Activated CD8-positive, alpha-beta T cell treated with anti-CD3 and anti-CD28 coated beads for 36 hours (primary cell): Measurements from ENCODE around the gene EPHA6. TPM values are rescaled to one million over a fixed set of nuclear protein-coding genes. Genes with fewer than 3 reads are reported as not detected.

Source experiments
- ATAC-seq: fragments of 200-7000 bp; cut with Tn5 transposase; one replicate; pipeline ENCODE4 v1.10.0; 2021; ENCODE audit warnings: mild to moderate bottlenecking, moderate library complexity
- CTCF ChIA-PET: fragments of 350-600 bp; sonication (Branson Sonifier 250); formaldehyde crosslinking; loops from one replicate; lab custom pipeline; 2021; ENCODE audit warnings: antibody characterized with exemption; lab: Charles Lee
- POLR2A ChIA-PET: fragments of 350-600 bp; sonication (Branson Sonifier 250); formaldehyde crosslinking; loops from one replicate; lab custom pipeline; 2021; ENCODE audit warnings: antibody characterized with exemption; lab: Charles Lee
- DNase-seq: peaks from one replicate; pipeline ENCODE4 v3.0.0-alpha.2; 2020
- H3K27ac Mint-ChIP-seq: one replicate; pipeline ENCODE4 v1.8.0; 2021; ENCODE audit warnings: mild to moderate bottlenecking, mixed read lengths
- H3K27me3 Mint-ChIP-seq: one replicate; pipeline ENCODE4 v1.8.0; 2021; ENCODE audit warnings: mixed read lengths
- H3K36me3 Mint-ChIP-seq: one replicate; pipeline ENCODE4 v1.8.0; 2021; ENCODE audit warnings: low read depth, mixed read lengths
- H3K4me1 Mint-ChIP-seq: one replicate; pipeline ENCODE4 v1.8.0; 2021; ENCODE audit warnings: low read depth, mixed read lengths
- H3K4me3 Mint-ChIP-seq: one replicate; pipeline ENCODE4 v1.8.0; 2021; ENCODE audit warnings: mild to moderate bottlenecking, moderate library complexity, mixed read lengths
- H3K9me3 Mint-ChIP-seq: one replicate; pipeline ENCODE4 v1.8.0; 2021; ENCODE audit warnings: mixed read lengths
- intact Hi-C: fragments of 100-400 bp; cut with micrococcal nuclease; formaldehyde crosslinking; loops from one replicate; pipeline ENCODE4 v1.10.0; 2022
- total RNA-seq, 2 experiments: library from RNA; stranded (reverse); gene quantifications; one replicate each; pipeline ENCODE4 v1.2.3, GENCODE V29; 2021
- TF ChIP-seq, protein P1 (sequence below): fragments of 200-600 bp; IDR thresholded peaks from one replicate; pipeline ENCODE4 v1.8.0; 2022; ENCODE audit warnings: antibody characterized with exemption, mild to moderate bottlenecking

Gene EPHA6
- total RNA-seq, 2 experiments from 2014 or later, result not detected

GRCh38 chr3:97662762-97663161, 848.4 kb downstream of the EPHA6 start:
- no peaks in the 10 kb centered on the region for H3K4me1 Mint-ChIP-seq

GRCh38 chr3:97665896-97666295, 851.5 kb downstream of the EPHA6 start:
- H3K27me3 Mint-ChIP-seq, result no peaks in the 10 kb centered on the region
- TF ChIP-seq, protein P1, sequence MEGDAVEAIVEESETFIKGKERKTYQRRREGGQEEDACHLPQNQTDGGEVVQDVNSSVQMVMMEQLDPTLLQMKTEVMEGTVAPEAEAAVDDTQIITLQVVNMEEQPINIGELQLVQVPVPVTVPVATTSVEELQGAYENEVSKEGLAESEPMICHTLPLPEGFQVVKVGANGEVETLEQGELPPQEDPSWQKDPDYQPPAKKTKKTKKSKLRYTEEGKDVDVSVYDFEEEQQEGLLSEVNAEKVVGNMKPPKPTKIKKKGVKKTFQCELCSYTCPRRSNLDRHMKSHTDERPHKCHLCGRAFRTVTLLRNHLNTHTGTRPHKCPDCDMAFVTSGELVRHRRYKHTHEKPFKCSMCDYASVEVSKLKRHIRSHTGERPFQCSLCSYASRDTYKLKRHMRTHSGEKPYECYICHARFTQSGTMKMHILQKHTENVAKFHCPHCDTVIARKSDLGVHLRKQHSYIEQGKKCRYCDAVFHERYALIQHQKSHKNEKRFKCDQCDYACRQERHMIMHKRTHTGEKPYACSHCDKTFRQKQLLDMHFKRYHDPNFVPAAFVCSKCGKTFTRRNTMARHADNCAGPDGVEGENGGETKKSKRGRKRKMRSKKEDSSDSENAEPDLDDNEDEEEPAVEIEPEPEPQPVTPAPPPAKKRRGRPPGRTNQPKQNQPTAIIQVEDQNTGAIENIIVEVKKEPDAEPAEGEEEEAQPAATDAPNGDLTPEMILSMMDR, result no peak
- H3K36me3 Mint-ChIP-seq, result no peaks in the 10 kb centered on the region
- ChIA-PET POLR2A (no interaction called here), CTCF (no interaction called here)
- ATAC-seq, result no peak
- H3K9me3 Mint-ChIP-seq, result no peaks in the 10 kb centered on the region
- H3K27ac Mint-ChIP-seq, result no peak overlapping the region
- intact Hi-C loops, result no loop called here
- no peaks in the 10 kb centered on the region for H3K4me1 Mint-ChIP-seq
- no peak for DNase-seq
- no peak overlapping the region for H3K4me3 Mint-ChIP-seq

More at GRCh38 chr3:97662762-97663161, 848.4 kb downstream of the EPHA6 start:
- Mint-ChIP-seq H3K4me3 (no peak overlapping the region), H3K9me3 (no peaks in the 10 kb centered on the region), H3K27ac (no peak overlapping the region), H3K36me3 (no peaks in the 10 kb centered on the region), H3K27me3 (peaks cover 2% of the 10 kb centered on the region)
- ChIA-PET POLR2A (no interaction called here), CTCF (no interaction called here)
- DNase-seq (no peak), ATAC-seq (no peak)
- TF ChIP-seq, protein P1, result no peak
- intact Hi-C loops, result no loop called here

- CTCF ChIA-PET, result no interaction called here
- intact Hi-C loops, result no loop called here
- Mint-ChIP-seq H3K4me1 (no peaks in the 10 kb centered on the region), H3K27ac (no peak overlapping the region), H3K27me3 (peaks cover 1% of the 10 kb centered on the region), H3K36me3 (no peaks in the 10 kb centered on the region), H3K4me3 (no peak overlapping the region), H3K9me3 (no peaks in the 10 kb centered on the region)
- ATAC-seq, result no peak
- TF ChIP-seq, protein P1, result no peak
- no peak for DNase-seq
- POLR2A ChIA-PET, result no interaction called here
Measured at GRCh38 chr3:97670952-97671351, 856.6 kb downstream of the EPHA6 start.

- Mint-ChIP-seq H3K4me3 (no peak overlapping the region), H3K27me3 (peaks cover 4% of the 10 kb centered on the region), H3K4me1 (no peaks in the 10 kb centered on the region), H3K9me3 (no peaks in the 10 kb centered on the region), H3K27ac (no peak overlapping the region), H3K36me3 (no peaks in the 10 kb centered on the region)
- CTCF ChIA-PET, result no interaction called here
- TF ChIP-seq, protein P1, result no peak
- no peak for ATAC-seq
- POLR2A ChIA-PET, result no interaction called here
- no peak for DNase-seq
- intact Hi-C loops, result no loop called here
Measured at GRCh38 chr3:97673357-97673997, 859.1 kb downstream of the EPHA6 start.

- H3K4me3 Mint-ChIP-seq, result no peak overlapping the region
- ChIA-PET POLR2A (no interaction called here), CTCF (no interaction called here)
- intact Hi-C loops, result no loop called here
- H3K36me3 Mint-ChIP-seq, result no peaks in the 10 kb centered on the region
- ATAC-seq (no peak), DNase-seq (no peak)
- H3K27ac Mint-ChIP-seq, result no peak overlapping the region
- H3K27me3 Mint-ChIP-seq, result peaks cover 4% of the 10 kb centered on the region
- H3K9me3 Mint-ChIP-seq, result no peaks in the 10 kb centered on the region
- no peaks in the 10 kb centered on the region for H3K4me1 Mint-ChIP-seq
- TF ChIP-seq, protein P1, result no peak
Measured at GRCh38 chr3:97674461-97674860, 860.1 kb downstream of the EPHA6 start.
